ENCODE data around the gene PPP1R15A.

DNA sequence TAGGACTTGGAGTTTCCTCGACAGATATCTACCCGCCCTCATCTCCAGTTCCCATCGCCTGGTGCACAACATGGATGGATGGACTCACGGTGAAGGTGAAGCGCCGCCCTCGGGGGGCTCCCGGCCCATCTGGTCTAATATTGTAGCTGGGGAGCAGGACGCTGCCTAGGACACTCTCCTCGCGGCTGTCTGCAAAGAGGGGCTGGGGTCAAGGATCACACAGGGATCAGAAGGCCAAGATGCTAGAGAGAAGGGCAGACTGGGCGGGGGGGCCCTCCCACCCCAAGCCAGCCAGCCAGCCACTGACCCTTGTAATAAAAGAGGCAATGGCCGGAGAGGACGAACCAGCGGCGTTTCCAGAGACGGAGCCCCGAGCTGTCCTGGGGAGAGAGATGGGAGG lies 10.9 kb upstream of the PPP1R15A start:
- TF ChIP-seq, protein P1, sequence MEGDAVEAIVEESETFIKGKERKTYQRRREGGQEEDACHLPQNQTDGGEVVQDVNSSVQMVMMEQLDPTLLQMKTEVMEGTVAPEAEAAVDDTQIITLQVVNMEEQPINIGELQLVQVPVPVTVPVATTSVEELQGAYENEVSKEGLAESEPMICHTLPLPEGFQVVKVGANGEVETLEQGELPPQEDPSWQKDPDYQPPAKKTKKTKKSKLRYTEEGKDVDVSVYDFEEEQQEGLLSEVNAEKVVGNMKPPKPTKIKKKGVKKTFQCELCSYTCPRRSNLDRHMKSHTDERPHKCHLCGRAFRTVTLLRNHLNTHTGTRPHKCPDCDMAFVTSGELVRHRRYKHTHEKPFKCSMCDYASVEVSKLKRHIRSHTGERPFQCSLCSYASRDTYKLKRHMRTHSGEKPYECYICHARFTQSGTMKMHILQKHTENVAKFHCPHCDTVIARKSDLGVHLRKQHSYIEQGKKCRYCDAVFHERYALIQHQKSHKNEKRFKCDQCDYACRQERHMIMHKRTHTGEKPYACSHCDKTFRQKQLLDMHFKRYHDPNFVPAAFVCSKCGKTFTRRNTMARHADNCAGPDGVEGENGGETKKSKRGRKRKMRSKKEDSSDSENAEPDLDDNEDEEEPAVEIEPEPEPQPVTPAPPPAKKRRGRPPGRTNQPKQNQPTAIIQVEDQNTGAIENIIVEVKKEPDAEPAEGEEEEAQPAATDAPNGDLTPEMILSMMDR (tag by site-specific recombination; IDR thresholded peaks at IDR 0.05): no peak
- TF ChIP-seq, protein P2, sequence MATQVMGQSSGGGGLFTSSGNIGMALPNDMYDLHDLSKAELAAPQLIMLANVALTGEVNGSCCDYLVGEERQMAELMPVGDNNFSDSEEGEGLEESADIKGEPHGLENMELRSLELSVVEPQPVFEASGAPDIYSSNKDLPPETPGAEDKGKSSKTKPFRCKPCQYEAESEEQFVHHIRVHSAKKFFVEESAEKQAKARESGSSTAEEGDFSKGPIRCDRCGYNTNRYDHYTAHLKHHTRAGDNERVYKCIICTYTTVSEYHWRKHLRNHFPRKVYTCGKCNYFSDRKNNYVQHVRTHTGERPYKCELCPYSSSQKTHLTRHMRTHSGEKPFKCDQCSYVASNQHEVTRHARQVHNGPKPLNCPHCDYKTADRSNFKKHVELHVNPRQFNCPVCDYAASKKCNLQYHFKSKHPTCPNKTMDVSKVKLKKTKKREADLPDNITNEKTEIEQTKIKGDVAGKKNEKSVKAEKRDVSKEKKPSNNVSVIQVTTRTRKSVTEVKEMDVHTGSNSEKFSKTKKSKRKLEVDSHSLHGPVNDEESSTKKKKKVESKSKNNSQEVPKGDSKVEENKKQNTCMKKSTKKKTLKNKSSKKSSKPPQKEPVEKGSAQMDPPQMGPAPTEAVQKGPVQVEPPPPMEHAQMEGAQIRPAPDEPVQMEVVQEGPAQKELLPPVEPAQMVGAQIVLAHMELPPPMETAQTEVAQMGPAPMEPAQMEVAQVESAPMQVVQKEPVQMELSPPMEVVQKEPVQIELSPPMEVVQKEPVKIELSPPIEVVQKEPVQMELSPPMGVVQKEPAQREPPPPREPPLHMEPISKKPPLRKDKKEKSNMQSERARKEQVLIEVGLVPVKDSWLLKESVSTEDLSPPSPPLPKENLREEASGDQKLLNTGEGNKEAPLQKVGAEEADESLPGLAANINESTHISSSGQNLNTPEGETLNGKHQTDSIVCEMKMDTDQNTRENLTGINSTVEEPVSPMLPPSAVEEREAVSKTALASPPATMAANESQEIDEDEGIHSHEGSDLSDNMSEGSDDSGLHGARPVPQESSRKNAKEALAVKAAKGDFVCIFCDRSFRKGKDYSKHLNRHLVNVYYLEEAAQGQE (tag by site-specific recombination; IDR thresholded peaks at IDR 0.05): no peak
- TF ChIP-seq ZNF629 (tag by site-specific recombination; IDR thresholded peaks at IDR 0.05) (no peak), ZIC2 (tag by site-specific recombination; IDR thresholded peaks at IDR 0.05) (no peak), YY1 (tag by site-specific recombination; IDR thresholded peaks at IDR 0.05) (no peak), SP7 (tag by site-specific recombination; IDR thresholded peaks at IDR 0.05) (no peak), ZNF544 (tag by site-specific recombination; IDR thresholded peaks at IDR 0.05) (no peak), SP2 (tag by site-specific recombination; IDR thresholded peaks at IDR 0.05) (no peak), BCL11A (tag by site-specific recombination; IDR thresholded peaks at IDR 0.05; ENCODE audit: low read depth) (no peak), ZNF521 (tag by site-specific recombination; IDR thresholded peaks at IDR 0.05) (no peak), ZNF830 (tag by site-specific recombination; IDR thresholded peaks at IDR 0.05; ENCODE audit: low read depth) (no peak), ZNF391 (tag by site-specific recombination; IDR thresholded peaks at IDR 0.05; ENCODE audit: borderline replicate concordance, low read depth) (no peak), ZSCAN30 (tag by site-specific recombination; IDR thresholded peaks at IDR 0.05) (no peak)
- TF ChIP-seq, protein P3, sequence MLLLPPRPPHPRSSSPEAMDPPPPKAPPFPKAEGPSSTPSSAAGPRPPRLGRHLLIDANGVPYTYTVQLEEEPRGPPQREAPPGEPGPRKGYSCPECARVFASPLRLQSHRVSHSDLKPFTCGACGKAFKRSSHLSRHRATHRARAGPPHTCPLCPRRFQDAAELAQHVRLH (tag by site-specific recombination; IDR thresholded peaks at IDR 0.05): no peak

Measured in HEK293 (cell line).